Activated T-helper 1 cell treated with anti-CD3 and anti-CD28 coated beads, Interleukin-2, amount 50 U/mL, for 16 hours (primary cell): ENCODE measurements around the gene CNMD.
"Not testable (repeated sequence)": the region's sequence is repeated elsewhere in the genome, so short reads cannot be mapped to it uniquely, and the experiment has no call there.

ENCODE experiments used
- DNase-seq, 2 donors: peaks; one replicate each; pipeline ENCODE4 v3.0.0-alpha.2; 2020; ENCODE audit warnings: low read depth in 1 of 2, low spot score in 1 of 2

Gene CNMD

DNA sequence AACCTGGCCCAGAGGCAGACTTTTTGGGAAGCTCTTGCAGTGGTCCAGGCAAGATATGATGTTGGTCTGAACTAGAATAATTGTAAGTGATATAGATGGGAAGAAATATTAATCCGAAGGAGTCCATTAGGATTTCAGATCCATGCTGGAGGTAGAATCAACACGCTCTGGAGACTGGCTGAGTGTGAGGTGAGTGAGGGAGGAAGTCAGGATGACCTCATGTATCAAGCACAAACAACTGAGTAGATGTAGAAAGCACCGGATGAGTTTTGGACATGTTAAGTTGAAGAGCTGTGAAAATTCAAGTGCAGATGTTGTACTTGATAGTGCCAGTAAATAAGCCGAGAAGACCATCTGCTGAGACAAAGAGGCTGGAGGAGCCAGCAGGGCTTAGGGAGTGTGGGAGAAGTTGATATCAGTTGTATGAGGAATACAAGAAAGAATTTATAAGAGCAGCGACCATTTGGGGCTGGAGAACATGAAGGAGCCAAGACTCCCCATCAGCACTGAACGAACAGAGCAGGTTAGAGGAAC is 5.3 kb upstream of the CNMD start:
- DNase-seq = no peak

DNA sequence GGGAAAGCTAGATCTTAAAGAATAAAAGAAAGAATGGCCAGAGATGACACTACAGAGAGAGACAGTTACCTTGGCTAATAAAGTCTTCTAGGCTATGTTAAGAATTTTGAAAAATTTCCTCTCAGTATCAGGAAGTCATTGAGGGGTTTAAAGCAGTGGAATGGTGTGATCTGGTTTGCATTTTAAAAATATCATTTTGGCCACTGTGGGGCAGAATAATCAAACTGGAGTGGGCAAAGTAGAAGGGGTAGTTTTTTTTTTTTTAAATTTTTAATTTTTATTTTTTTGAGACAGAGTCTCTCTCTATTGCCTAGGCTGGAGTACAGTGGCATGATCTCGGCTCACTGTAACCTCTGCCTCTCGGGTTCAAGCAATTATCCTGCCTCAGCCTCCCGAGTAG is 4.4 kb upstream of the CNMD start:
- no peak for DNase-seq

DNA sequence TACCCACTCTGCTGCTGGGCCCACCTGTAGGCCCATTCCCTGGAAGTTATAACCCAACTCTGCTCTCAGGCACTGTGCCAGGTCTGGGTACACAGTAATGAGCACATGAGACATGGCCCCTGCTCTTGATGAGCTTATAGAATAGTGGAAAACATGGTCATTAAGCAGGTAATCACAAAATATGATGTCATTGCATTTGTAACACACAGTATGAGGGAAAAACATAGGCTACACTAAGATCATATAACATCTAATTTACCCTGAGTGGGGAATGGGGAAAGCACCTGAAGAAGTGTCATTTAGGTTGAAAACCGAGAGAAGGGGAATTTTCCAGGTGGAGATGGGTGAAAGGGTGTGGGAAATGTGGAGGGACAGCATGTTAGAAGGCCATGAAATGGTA is 3.9 kb upstream of the CNMD start:
- no peak for DNase-seq

DNA sequence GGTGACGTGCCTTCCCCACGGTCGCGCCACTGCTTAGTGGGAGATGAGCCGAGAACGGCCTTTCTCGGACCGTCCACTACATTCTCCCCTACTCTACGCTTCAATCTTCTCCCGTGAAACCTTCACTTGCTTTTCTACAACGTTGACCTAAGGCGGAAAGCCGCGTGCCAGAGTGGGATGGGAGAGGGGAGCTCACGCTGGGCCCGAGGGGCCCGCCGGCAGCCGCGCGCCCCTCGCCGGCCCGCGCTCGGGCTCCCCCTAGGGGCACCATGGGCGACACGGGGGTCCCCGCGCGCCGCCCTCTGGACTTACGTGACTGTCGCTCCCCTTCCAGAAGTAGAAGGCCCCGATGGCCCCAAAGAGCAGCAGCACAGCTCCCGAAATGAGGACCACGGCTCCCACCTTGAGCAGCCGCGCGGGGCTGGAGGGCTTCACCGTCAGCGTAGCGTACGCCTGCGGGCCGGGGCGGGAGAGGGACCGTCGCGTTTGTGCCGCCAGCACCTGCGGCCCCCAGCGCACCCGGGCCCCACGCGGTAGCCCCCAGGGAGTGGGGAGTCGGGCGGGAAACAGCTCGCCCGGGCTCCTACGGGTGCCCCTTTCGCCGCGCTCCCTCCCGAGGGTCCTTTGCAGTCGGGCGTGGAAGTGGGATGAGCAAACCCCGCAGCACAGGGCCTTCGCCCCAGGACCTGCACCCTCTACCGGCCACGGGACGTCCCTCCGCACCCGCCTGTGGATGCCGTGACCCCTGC is 727 bp downstream of the CNMD start:
- no peak for DNase-seq

GRCh38 chr13:52737965-52738364 is 1.7 kb downstream of the CNMD start:
- DNase-seq = no peak

DNA sequence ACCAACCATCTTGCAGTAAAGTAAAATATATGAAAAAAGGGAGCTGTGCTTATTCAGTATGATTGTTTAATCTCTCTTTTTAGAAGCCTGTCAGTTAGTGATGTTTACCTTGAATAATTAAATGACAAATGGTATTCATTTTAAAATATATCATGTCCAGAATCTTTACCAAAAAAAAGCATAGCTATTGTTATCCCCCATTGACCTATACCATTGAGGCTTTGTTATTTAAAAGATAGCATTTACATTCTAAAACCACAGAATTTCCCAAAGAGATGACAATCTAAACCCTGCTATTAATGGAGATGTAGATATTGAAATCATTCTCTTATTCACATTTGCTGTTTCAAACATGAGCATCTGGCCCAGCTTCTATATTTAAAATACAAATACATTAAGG is 2.2 kb downstream of the CNMD start:
- DNase-seq = no peak

DNA sequence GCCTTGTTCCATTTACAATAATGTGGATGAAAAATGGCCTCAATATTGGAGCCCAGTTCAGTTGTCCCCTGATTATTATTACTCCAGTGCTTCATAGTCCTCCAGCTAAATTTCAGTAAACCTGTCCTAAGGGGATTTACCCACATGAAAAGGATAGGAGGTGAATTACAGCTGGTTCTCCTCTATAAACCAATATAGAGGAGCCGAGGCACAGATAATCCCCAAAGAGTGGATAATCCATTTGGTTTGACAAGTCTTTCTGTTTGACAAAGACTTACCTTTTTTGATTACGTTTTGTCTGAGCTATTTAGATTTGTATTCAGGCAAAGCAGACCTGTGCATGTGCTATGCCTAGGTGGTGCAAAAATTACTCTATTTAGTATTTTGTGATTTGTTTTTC is 2.7 kb downstream of the CNMD start:
- no peak for DNase-seq

DNA sequence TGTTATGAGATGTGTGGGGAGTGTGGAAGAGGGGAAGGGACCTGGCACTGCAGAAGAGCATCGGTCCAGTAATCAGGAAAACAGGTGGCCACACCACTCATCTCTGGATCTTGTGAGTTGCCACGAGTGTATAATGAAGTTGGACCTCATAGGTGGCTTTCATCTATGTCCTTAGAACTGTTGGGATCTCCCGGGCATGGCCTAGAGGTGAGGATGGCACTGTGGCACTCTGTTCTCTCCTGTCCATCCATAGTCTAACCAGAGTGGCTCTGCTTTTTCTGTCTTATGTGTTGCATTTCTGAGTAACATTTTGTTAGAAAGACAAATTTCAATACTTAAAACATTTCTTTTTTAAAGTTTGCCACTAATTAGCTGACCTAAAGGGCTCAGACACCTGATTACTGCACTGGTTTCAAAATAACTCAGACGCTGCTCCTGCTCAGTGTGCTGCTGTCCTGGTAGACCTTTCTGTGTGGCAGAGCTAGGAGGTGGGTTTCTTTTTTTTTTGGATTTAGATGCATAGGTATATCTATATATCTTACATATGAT is 5.5 kb downstream of the CNMD start:
- no peak for DNase-seq

GRCh38 chr13:52726258-52726657 is 13.4 kb downstream of the CNMD start:
- no peak for DNase-seq

DNA sequence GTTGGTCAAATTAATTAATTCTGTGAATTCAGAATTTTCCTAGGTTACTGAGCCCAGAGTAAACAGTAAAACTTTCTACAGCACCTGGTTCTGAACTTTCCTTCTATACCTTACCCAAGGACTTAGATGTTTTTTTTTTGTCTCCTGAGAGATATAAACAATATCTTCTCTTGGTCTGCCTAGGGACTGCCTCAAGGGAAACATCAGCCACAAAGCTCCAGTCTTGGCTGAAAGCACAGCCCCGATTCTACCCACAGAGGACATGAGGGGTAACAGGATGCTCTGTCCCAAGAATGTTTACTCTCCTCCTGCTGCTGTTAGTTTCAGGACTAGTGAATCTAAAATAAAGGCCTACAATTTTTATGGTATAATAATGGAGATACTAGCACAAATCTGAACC is 14.3 kb downstream of the CNMD start:
- DNase-seq = no peak

- DNase-seq = no peak
Measured at GRCh38 chr13:52723181-52723580, 16.4 kb downstream of the CNMD start.

GRCh38 chr13:52721356-52721755 is 18.3 kb downstream of the CNMD start:
- DNase-seq = not testable (repeated sequence)

DNA sequence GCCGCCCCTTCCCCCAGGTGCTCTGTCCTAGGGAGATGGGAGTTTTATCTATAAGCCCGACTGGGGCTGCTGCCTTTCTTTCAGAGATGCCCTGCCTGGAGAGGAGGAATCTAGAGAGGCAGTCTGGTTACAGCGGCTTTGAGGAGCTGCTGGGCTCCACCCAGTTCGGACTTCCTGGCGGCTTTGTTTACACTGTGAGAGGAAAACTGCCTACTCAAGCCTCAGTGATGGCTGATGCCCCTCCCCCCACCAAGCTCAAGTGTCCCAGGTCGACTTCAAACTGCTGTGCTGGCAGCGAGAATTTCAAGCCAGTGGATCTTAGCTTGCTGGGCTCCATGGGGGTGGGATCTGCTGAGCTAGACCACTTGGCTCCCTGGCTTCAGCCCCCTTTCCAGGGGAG is 18.7 kb downstream of the CNMD start:
- DNase-seq = not testable (repeated sequence)

DNA sequence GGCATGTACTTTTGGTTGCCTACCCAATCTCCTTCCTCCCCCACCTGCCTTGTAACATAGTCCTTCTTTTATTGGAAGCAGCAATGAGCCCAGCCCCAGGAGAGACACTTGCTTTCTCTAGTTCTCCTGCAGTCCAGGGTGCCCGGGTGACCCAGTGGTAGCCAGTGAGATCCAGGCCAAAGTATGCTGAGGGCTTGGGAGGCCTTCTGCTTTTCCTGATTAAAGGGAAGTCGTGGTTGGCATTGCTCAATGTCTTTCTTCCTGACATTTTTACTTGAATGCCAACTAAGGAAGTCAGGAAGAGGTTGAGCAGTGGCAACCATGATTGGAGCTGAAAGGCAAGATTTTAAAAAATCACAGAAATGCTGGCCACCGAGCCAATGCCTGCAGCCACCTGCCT is 25.7 kb downstream of the CNMD start:
- no peak for DNase-seq

DNA sequence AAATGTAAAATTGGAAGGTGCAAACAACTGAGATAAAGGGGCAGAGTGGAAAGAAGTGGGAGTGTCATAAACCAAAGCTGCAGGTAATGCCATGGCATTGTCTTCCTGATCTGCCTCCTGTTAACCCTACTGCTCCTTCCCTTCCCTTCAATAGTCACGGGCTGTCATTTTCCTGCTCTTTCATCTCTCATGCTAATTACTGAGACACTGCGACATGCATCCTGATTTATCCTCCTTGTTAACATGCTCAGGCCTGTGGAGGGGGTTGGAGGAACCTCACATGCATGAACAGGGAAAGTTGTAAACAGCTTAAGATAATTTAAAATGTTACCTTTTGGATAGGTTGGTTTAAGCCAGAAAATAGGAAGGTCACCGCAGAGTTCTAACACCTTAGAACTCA is 27.2 kb downstream of the CNMD start:
- DNase-seq = no peak

GRCh38 chr13:52711286-52711685 is 28.3 kb downstream of the CNMD start:
- no peak for DNase-seq

GRCh38 chr13:52708266-52708665 is 31.4 kb downstream of the CNMD start:
- not testable (repeated sequence) for DNase-seq

DNA sequence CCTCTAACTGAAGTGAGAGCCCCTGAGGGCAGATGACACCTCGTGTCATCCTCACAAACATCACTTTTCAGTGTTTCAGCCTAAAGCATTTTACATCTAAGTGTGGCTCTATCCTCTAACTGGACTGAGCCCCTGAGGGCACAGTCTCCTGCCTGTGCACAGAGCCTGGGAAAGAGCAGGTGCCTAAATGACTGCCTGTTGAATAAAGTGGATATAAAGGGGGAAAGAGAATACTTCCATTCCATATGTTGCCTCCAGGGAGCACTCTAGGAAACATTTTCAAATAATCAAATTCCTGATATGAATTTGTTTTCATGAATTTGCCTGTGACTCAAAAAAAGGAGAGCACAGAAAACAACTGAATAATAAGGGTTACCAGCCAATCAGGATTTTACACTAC is 32.2 kb downstream of the CNMD start:
- DNase-seq = no peak

DNA sequence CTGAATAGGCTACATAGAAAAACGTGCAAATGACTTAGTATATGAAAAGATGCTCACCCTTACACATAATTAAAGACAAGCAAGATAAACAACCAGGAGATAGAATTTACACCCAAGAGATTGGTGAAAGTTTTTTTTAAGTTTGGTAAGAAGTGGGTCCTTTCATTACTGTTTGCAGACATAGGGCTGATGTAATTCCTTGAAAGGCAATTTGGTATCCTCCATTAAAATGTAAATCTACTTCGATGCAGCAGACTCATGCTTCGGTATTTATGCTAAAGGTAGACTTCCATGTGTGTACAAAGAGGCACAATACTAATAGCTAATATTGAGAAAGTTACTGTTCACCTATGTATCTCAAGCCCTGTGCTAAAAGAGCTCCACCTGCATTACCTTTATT is 33.5 kb downstream of the CNMD start:
- no peak for DNase-seq

- DNase-seq = no peak
Measured at GRCh38 chr13:52703482-52703881, 36.1 kb downstream of the CNMD start.

DNA sequence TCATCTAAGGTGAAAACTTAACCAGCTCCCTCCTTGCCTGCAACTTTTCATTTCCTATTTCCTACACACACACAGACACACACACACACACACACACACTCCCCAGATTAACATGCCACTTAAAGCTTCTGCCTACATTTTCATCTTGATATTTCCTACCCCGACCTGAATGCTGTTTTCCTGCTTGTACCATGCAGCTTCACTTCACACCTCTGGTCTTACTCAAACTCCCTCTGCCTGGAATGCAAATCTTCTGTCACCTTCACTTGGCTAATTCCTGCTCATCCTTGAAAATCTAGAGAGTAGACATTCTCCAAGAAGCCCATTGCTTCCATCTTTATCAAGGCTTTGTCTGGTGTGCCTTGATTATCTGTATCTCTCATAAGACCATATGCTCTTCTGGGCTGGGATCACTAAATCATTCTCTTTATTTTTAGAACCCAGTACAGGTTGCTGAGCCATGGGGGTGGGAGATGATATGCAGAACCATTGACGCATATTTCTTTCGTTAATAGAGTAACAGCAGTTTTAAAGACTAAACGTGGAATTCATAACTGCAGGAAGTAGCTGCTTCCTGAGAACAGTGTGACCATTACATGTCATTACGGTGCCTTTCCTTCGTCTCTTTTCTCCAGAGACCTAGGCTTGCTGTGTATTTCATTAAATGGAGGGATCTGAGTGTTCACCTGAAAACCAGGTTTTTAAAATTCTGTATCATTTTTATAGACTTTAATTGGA is 37.7 kb downstream of the CNMD start:
- DNase-seq = no peak

DNA sequence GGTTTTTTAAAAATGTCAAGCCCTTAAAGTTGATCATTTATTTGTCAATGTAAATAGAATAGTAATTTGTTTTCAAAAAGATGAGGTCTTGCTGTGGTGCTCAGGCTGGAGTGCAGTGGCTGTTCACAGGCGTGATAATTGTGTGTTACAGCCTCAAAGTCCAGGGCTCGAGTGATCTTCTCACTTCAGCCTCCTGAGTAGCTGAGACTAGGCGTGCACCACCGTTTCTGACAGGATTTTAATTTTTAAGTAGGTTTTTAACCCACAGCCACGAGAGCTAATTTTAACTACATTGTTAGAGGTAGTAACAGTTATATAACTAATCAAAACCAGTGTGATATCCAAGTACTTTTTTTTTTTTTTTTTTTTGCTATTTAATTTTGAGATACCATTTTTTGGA is 43.1 kb downstream of the CNMD start:
- DNase-seq = no peak
